SK-N-SH (cell line): ENCODE measurements around the gene EYA2. TPM values are rescaled to one million over a fixed set of nuclear protein-coding genes. Genes with fewer than 3 reads are reported as not detected.

Experiments used
- CTCF ChIA-PET: fragments of 300-600, 350-600 bp; formaldehyde crosslinking; extraction: SDS; loops from one replicate; lab custom pipeline; 2021; lab: Yijun Ruan, JAX
- POLR2A ChIA-PET: fragments of 350-600 bp; sonication (Branson Sonifier 250); formaldehyde crosslinking; extraction: SDS; loops from one replicate; lab custom pipeline; 2020; ENCODE audit warnings: antibody characterized with exemption, inconsistent platforms; lab: Yijun Ruan, JAX
- DNase-seq: peaks from one replicate; pipeline ENCODE4 v3.0.0; 2012
- H2AFZ ChIP-seq: fragments of 200-600 bp; sonication (generic); 2 replicates; pipeline ENCODE4 v1.8.1; 2016; ENCODE audit warnings: antibody characterized with exemption, mild to moderate bottlenecking, low read depth
- H3F3A ChIP-seq: fragments of 200-600 bp; sonication (generic); replicated peaks from 2 replicates; pipeline ENCODE3; 2016; ENCODE audit warnings: antibody characterized with exemption, mild to moderate bottlenecking; ENCODE audit not compliant: insufficient read depth
- H3K27ac ChIP-seq, 2 experiments: fragments of 200-500 bp in 1 of 2; fragments of 200-600 bp in 1 of 2; sonication (Bioruptor generic) in 1 of 2; sonication (generic), shearing (Covaris generic) in 1 of 2; 2 replicates each; pipeline versions ENCODE4 v1.5.1 to v1.6.1; 2014 to 2016; ENCODE audit warnings: low read depth in 2 of 2, inconsistent platforms in 1 of 2, low read length in 1 of 2, mild to moderate bottlenecking in 1 of 2, mixed read lengths in 1 of 2
- H3K27me3 ChIP-seq: fragments of 200-600 bp; sonication (generic), shearing (Covaris generic); 2 replicates; pipeline ENCODE4 v1.6.1; 2016; ENCODE audit warnings: mixed run types; ENCODE audit not compliant: insufficient read depth
- H3K36me3 ChIP-seq, 2 experiments: fragments of 200-500 bp in 1 of 2; fragments of 200-600 bp in 1 of 2; sonication (Bioruptor generic) in 1 of 2; sonication (generic) in 1 of 2; replicated peaks in 1 of 2; 2 replicates each; pipeline versions ENCODE3 to v1.5.1; 2014 to 2016; ENCODE audit warnings: low read length in 1 of 2, mild to moderate bottlenecking in 1 of 2; ENCODE audit not compliant: insufficient read depth in 2 of 2, control insufficient read depth in 1 of 2
- H3K4me1 ChIP-seq, 2 experiments: fragments of 200-500 bp in 1 of 2; fragments of 200-600 bp in 1 of 2; sonication (Bioruptor generic) in 1 of 2; sonication (generic), shearing (Covaris generic) in 1 of 2; 2 replicates each; pipeline versions ENCODE4 v1.5.1 to v1.6.1; 2014 to 2016; ENCODE audit warnings: low read depth in 1 of 2, low read length in 1 of 2, mixed run types in 1 of 2; ENCODE audit not compliant: insufficient read depth in 2 of 2, control insufficient read depth in 1 of 2
- H3K4me2 ChIP-seq: fragments of 200-600 bp; sonication (generic), shearing (Covaris generic); 2 replicates; pipeline ENCODE4 v1.6.1; 2017; ENCODE audit warnings: mixed run types
- H3K4me3 ChIP-seq, 2 experiments: fragments of 200-500 bp in 1 of 2; fragments of 200-600 bp in 1 of 2; sonication (Bioruptor generic) in 1 of 2; sonication (generic), shearing (Covaris generic) in 1 of 2; 2 replicates each; pipeline versions ENCODE4 v1.5.1 to v1.8.1; 2014 to 2016; ENCODE audit warnings: low read depth in 2 of 2, inconsistent platforms in 1 of 2, low read length in 1 of 2, mild to moderate bottlenecking in 1 of 2, mixed read lengths in 1 of 2, moderate library complexity in 1 of 2
- H3K79me2 ChIP-seq: fragments of 200-600 bp; sonication (generic); 2 replicates; pipeline ENCODE4 v1.8.1; 2017; ENCODE audit warnings: mild to moderate bottlenecking; ENCODE audit not compliant: insufficient read depth
- H3K9ac ChIP-seq: fragments of 200-600 bp; sonication (generic); 2 replicates; pipeline ENCODE4 v1.6.1; 2017; ENCODE audit warnings: mixed run types
- H3K9me2 ChIP-seq: fragments of 200-600 bp; sonication (generic); 2 replicates; pipeline ENCODE4 v1.6.1; 2017; ENCODE audit warnings: mixed run types
- H3K9me3 ChIP-seq: fragments of 200-600 bp; sonication (generic); 2 replicates; pipeline ENCODE4 v1.6.1; 2017; ENCODE audit warnings: mixed run types, mild to moderate bottlenecking, moderate library complexity
- H4K20me1 ChIP-seq: fragments of 200-600 bp; sonication (generic); 2 replicates; pipeline ENCODE4 v1.6.1; 2017; ENCODE audit warnings: mild to moderate bottlenecking, mixed run types; ENCODE audit not compliant: insufficient read depth
- CHD2 ChIP-seq: fragments of 150-350 bp; IDR thresholded peaks from 2 replicates; pipeline ENCODE4 v1.6.1; 2018; ENCODE audit warnings: low read length; ENCODE audit not compliant: partially characterized antibody
- IRF3 ChIP-seq: fragments of 150-350 bp; IDR thresholded peaks from 2 replicates; pipeline ENCODE4 v1.6.1; 2016; ENCODE audit warnings: mild to moderate bottlenecking, low read depth, low read length
- REST ChIP-seq: IDR thresholded peaks from 2 replicates; pipeline ENCODE4 v1.6.1; 2012; ENCODE audit warnings: mild to moderate bottlenecking, low read depth, low read length, moderate library complexity
- SIN3A ChIP-seq: IDR thresholded peaks from 2 replicates; pipeline ENCODE4 v1.6.1; 2012; ENCODE audit warnings: low read depth, mild to moderate bottlenecking, low read length, moderate library complexity, borderline replicate concordance
- TCF12 ChIP-seq: IDR thresholded peaks from 2 replicates; pipeline ENCODE4 v1.4.0; 2012
- USF1 ChIP-seq: IDR thresholded peaks from 2 replicates; pipeline ENCODE4 v1.4.0; 2012; ENCODE audit warnings: low read depth, borderline replicate concordance
- ZBTB33 ChIP-seq: IDR thresholded peaks from 2 replicates; pipeline ENCODE4 v1.4.0; 2012; ENCODE audit warnings: low read depth, borderline replicate concordance
- WGBS: methylation state at CpG from one replicate; pipeline ENCODE4 v1.1.6; 2017; ENCODE audit warnings: low lambda C conversion rate; 5-methylcytosine and 5-hydroxymethylcytosine counted together
- polyA plus RNA-seq, 3 experiments: library from polyadenylated mRNA; depleted of rRNA; stranded (reverse); fragments of >200 nt; gene quantifications; 2 replicates each; pipeline ENCODE4 v1.2.3, GENCODE V29; 2012

Gene EYA2
- polyA plus RNA-seq, 1 of the 3 experiments (the other 2 are of a cell fraction) = 0.05 TPM

- H3K9ac ChIP-seq = no peak overlapping the region
- no peaks in the 10 kb centered on the region for H3K9me2 ChIP-seq
- peaks cover 0 to 7% of the 10 kb centered on the region in 2 experiments; a peak in 1 of 4 replicates for H3K4me1 ChIP-seq
- H3K4me3 ChIP-seq = no peak overlapping the region
- H3K9me3 ChIP-seq = no peaks in the 10 kb centered on the region
- POLR2A ChIA-PET = no interaction called here
- no peaks in the 10 kb centered on the region for H3K36me3 ChIP-seq
- WGBS = 61% methylated on average over 18 of the region's 18 CpGs
- TF ChIP-seq REST = no peak
- TF ChIP-seq, all 33 proteins: peak for 0
- no peak overlapping the region for H3K4me2 ChIP-seq
- no peaks in the 10 kb centered on the region for H3K27me3 ChIP-seq
- DNase-seq = no peak
- no peaks in the 10 kb centered on the region for H4K20me1 ChIP-seq
- no peaks in the 10 kb centered on the region for H3K79me2 ChIP-seq
- no peaks in the 10 kb centered on the region for H3F3A ChIP-seq
- H3K27ac ChIP-seq = no peak overlapping the region
- H2AFZ ChIP-seq = no peak overlapping the region
- CTCF ChIA-PET = no interaction called here
Observed at GRCh38 chr20:47038566-47039560, 144.2 kb downstream of the EYA2 start.

- Histone ChIP-seq H3F3A (no peaks in the 10 kb centered on the region), H3K4me3 (no peak overlapping the region), H3K9me2 (no peaks in the 10 kb centered on the region), H3K27me3 (no peaks in the 10 kb centered on the region), H3K36me3 (no peaks in the 10 kb centered on the region), H3K79me2 (no peaks in the 10 kb centered on the region), H3K27ac (no peak overlapping the region), H3K9ac (no peak overlapping the region), H3K9me3 (no peaks in the 10 kb centered on the region), H2AFZ (no peak overlapping the region), H4K20me1 (no peaks in the 10 kb centered on the region), H3K4me2 (no peak overlapping the region), H3K4me1 (no peaks in the 10 kb centered on the region)
- TF ChIP-seq USF1 (no peak), ZBTB33 (no peak), SIN3A (no peak), REST (no peak), TCF12 (no peak), CHD2 (no peak), IRF3 (no peak)
- CTCF ChIA-PET = no interaction called here
- no peak for DNase-seq
- 71% methylated on average over 4 of the region's 5 CpGs for WGBS
- POLR2A ChIA-PET = no interaction called here
Observed at GRCh38 chr20:47040506-47041125, 146.0 kb downstream of the EYA2 start.
